ENCODE data around the gene COL3A1. TPM values are rescaled to one million over a fixed set of nuclear protein-coding genes. Genes with fewer than 3 reads are reported as not detected.

The COL3A1 gene
- total RNA-seq, 1 donor from 2014 or later, result not detected

DNA sequence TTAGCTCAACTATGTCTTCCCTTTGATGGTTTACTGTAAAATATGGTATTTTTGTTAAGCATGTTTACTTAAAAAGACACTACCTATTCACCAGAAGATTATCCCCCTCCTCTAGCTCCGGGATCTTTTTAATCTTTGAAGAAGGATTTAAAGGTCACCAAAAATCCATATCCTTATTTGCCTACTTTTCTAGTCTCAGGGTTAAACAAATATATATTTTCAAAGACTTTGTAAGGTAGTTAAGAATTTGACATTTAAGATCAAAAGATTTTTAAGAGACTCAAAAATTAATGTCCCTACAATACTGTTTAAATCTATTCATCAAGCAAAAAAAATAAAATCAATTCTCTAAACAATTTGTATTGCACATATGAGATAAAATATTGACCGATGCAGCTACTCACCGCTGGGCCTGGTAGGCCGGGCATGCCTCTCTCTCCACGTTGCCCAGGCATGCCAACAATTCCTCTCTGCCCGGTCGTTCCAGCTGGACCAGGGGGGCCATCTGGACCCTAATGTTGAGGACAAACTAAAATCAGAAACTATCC, 76.1 kb downstream of the COL3A1 start:
- no peaks in the 10 kb centered on the region for H3K9me3 Mint-ChIP-seq (ENCODE audit: unreplicated experiment)
- H3K36me3 Mint-ChIP-seq (ENCODE audit: unreplicated experiment), result no peaks in the 10 kb centered on the region
- H3K27ac Mint-ChIP-seq (ENCODE audit: unreplicated experiment), result no peak overlapping the region
- no peak for DNase-seq
- TF ChIP-seq, protein P1, sequence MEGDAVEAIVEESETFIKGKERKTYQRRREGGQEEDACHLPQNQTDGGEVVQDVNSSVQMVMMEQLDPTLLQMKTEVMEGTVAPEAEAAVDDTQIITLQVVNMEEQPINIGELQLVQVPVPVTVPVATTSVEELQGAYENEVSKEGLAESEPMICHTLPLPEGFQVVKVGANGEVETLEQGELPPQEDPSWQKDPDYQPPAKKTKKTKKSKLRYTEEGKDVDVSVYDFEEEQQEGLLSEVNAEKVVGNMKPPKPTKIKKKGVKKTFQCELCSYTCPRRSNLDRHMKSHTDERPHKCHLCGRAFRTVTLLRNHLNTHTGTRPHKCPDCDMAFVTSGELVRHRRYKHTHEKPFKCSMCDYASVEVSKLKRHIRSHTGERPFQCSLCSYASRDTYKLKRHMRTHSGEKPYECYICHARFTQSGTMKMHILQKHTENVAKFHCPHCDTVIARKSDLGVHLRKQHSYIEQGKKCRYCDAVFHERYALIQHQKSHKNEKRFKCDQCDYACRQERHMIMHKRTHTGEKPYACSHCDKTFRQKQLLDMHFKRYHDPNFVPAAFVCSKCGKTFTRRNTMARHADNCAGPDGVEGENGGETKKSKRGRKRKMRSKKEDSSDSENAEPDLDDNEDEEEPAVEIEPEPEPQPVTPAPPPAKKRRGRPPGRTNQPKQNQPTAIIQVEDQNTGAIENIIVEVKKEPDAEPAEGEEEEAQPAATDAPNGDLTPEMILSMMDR (IDR thresholded peaks at IDR 0.05; ENCODE audit: partially characterized antibody, unreplicated experiment), result no peak
- H3K4me1 Mint-ChIP-seq (ENCODE audit: low read depth, unreplicated experiment), result no peaks in the 10 kb centered on the region
- peaks cover 3% of the 10 kb centered on the region for H3K27me3 Mint-ChIP-seq (ENCODE audit: unreplicated experiment)
- no peak overlapping the region for H3K4me3 Mint-ChIP-seq (ENCODE audit: unreplicated experiment)

DNA sequence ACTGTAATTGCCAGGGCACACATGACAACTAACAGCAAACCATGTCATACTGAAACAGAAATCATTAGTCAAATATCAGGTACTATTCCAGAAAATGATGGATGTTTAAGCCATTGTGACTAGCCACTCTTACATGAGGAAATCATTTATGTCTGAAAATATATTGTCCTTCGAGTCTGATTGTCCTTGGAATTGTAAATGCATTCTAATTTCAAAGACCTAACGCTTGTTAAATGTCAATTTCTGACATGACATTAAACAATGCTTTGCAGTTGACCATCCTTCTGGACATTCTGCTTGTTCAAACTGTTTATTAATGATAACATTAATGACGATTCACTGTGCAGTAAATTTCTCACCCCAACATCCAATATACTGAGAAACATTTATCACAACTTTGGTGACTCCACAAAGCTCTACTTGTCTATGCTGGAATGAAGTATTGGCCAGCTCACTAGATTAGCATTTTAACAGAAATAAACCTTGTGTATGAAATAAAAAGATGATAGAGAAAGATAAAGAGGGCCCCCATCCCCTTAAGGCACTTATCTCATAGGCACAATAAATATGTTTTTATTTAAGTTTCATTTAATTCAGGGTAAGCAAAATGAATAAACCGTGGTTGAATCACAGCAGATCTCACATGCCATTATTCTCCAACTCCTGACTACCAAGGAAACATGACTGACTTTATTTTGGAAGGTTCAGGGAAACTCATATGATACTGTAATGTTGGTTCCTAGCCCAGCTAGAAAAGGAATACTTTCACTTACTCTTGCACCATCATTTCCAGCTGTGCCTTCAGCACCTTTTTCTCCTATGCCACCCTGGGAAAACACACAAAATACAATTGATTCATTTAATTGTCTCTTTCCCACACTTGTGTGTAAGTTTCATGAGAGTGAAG, 82.3 kb downstream of the COL3A1 start:
- Mint-ChIP-seq H3K27ac (ENCODE audit: unreplicated experiment) (no peak overlapping the region), H3K9me3 (ENCODE audit: unreplicated experiment) (no peaks in the 10 kb centered on the region), H3K36me3 (ENCODE audit: unreplicated experiment) (no peaks in the 10 kb centered on the region), H3K4me3 (ENCODE audit: unreplicated experiment) (no peak overlapping the region), H3K4me1 (ENCODE audit: low read depth, unreplicated experiment) (no peaks in the 10 kb centered on the region), H3K27me3 (ENCODE audit: unreplicated experiment) (no peaks in the 10 kb centered on the region)
- TF ChIP-seq, protein P1 (IDR thresholded peaks at IDR 0.05; ENCODE audit: partially characterized antibody, unreplicated experiment), result no peak
- DNase-seq, result no peak

DNA sequence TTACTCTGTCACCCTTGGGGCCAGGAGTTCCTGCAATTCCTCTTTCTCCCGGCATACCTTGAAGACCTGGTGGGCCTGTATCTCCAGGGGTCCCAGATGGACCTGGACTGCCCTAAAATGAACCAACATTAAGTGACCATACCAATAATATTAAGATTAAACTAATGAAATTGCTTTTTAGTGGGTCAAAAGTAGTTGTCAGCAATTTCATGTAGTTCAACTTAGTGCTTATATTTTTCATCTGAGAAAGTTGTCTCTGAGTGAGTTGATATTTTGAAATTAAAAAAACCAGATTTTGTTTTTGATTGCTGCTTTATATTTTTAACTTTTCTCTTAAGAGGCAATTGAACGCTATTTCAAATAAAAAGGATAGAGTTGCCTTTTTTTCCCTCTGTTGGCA, 83.1 kb downstream of the COL3A1 start:
- Mint-ChIP-seq H3K36me3 (ENCODE audit: unreplicated experiment) (no peaks in the 10 kb centered on the region), H3K4me3 (ENCODE audit: unreplicated experiment) (no peak overlapping the region), H3K27ac (ENCODE audit: unreplicated experiment) (no peak overlapping the region), H3K27me3 (ENCODE audit: unreplicated experiment) (no peaks in the 10 kb centered on the region), H3K9me3 (ENCODE audit: unreplicated experiment) (no peaks in the 10 kb centered on the region), H3K4me1 (ENCODE audit: low read depth, unreplicated experiment) (no peaks in the 10 kb centered on the region)
- TF ChIP-seq, protein P1 (IDR thresholded peaks at IDR 0.05; ENCODE audit: partially characterized antibody, unreplicated experiment), result no peak
- no peak for DNase-seq

DNA sequence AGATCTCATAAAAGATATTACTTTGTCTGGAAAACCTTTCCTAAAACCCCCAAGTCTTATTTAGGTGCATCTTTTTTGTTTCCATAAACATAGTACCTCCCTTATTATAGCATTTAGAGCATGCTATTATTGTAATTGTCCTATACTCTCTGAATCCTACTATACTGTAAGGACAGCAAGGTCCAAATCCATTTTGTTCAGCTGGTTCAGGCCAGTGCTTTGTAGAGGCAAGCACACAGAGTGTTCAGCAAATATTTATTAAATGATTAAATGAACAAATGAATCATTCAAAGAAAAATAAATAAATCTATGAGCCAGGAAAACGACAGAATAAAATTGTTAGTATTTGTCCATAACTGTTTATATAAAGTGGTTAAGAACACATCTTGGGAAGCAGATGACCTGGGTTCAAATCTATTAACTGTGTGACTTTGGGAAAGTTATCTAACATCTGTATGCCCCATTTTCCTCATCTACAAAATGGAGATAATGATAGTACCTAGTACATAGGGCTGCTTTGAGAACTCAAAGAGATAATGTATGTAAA, 86.0 kb downstream of the COL3A1 start:
- TF ChIP-seq, protein P1 (IDR thresholded peaks at IDR 0.05; ENCODE audit: partially characterized antibody, unreplicated experiment), result no peak
- no peak overlapping the region for H3K4me3 Mint-ChIP-seq (ENCODE audit: unreplicated experiment)
- no peaks in the 10 kb centered on the region for H3K27me3 Mint-ChIP-seq (ENCODE audit: unreplicated experiment)
- no peak for DNase-seq
- H3K36me3 Mint-ChIP-seq (ENCODE audit: unreplicated experiment), result no peaks in the 10 kb centered on the region
- H3K27ac Mint-ChIP-seq (ENCODE audit: unreplicated experiment), result no peak overlapping the region
- H3K9me3 Mint-ChIP-seq (ENCODE audit: unreplicated experiment), result no peaks in the 10 kb centered on the region
- no peaks in the 10 kb centered on the region for H3K4me1 Mint-ChIP-seq (ENCODE audit: low read depth, unreplicated experiment)

Small RNAs within 50 kb of the gene (microRNA-seq; reads per million reads assigned to microRNA genes)
- not detected for gene MIR1245A (ENCODE audit: unreplicated experiment)
- not detected for gene MIR1245B (ENCODE audit: unreplicated experiment)
- not detected for gene MIR3606 (ENCODE audit: unreplicated experiment)

Other genes starting within 250 kb of the COL3A1 start
- gene COL5A2, start 205.4 kb downstream of the COL3A1 start, total RNA-seq (ENCODE audit: unreplicated experiment), result 23.7 TPM